ENCODE results near the gene CYYR1.

Gene CYYR1

DNA sequence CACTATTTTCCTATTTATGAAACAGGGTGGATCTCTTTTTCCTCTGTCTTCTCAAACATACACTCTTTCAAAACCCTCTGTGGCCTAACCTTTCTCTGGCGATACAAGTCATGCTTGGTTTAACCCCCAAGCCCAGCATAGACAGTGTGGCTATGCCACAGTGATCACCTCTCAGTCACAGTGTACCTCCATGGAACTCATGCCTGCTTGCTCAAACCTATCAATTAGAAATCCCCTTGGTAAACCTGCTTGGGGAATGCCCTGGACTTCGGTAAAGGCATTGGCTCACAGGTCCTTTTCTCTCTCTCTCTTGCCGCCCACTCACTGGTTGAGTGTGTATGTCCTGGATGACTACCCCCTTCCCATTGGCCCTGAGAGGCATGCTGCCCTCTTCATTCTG, 147.5 kb downstream of the CYYR1 start:
- no peak overlapping the region for H3K27ac ChIP-seq
- TF ChIP-seq, protein P1, sequence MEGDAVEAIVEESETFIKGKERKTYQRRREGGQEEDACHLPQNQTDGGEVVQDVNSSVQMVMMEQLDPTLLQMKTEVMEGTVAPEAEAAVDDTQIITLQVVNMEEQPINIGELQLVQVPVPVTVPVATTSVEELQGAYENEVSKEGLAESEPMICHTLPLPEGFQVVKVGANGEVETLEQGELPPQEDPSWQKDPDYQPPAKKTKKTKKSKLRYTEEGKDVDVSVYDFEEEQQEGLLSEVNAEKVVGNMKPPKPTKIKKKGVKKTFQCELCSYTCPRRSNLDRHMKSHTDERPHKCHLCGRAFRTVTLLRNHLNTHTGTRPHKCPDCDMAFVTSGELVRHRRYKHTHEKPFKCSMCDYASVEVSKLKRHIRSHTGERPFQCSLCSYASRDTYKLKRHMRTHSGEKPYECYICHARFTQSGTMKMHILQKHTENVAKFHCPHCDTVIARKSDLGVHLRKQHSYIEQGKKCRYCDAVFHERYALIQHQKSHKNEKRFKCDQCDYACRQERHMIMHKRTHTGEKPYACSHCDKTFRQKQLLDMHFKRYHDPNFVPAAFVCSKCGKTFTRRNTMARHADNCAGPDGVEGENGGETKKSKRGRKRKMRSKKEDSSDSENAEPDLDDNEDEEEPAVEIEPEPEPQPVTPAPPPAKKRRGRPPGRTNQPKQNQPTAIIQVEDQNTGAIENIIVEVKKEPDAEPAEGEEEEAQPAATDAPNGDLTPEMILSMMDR (conservative IDR thresholded peaks at IDR 0.05), result no peak

DNA sequence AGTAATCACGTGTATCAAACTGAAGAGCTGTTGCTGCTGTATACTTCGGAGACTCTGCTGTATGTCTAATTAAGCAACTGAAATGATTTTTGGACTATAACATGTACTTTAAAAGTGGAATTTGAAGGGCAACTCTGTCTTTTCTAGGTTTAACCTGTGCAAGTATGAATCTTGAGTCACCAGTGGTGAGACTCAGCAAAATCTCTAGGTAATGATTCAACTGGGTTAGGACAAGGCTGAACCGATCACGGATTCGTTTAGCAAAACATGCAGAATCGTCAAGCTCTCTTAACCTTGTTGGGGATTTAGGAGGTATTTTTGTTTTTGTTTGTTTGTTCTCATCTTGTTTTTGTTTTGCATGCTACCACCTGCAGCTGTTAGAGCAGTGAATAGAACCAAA, 149.6 kb downstream of the CYYR1 start:
- TF ChIP-seq, protein P1 (conservative IDR thresholded peaks at IDR 0.05), result no peak
- no peak overlapping the region for H3K27ac ChIP-seq

DNA sequence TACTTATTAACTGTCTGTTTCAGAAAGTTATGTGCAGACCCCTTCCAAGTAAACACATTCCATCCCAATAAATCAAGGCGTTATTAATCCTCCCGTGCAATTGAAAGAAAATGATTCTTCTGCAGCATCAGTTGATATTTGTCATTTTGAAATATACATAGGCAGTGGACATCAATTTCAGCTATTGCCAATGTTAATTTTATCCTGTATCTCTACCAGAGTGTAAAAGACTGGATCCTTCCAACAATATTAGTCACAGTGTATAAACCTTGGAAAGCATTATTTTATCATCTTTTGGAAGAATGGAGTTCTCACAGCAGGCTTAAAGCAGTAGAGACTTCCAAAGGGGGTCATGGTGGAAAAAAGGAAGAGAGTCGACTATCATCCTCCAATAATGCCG, 150.4 kb downstream of the CYYR1 start:
- no peak overlapping the region for H3K27ac ChIP-seq
- TF ChIP-seq, protein P1 (conservative IDR thresholded peaks at IDR 0.05), result no peak

DNA sequence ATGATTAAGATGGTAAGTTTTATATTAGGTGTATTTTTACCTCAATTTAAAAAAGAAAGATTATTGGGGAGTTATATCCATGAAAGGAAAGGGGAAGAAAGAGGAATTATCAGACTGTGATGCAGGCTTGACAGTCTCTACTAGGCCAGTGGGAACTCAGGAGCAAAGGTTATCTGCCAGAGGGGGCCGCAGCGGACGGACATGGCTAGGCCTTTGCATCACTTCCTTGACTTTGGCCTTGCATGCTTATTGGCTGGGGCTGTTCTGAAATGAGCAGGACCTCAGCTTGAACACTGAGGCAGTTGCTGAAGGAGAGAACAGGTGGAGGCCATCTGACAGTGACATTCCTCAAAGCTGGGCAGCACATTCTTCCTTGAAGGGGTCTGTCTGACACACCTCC, 150.9 kb downstream of the CYYR1 start:
- TF ChIP-seq, protein P1 (conservative IDR thresholded peaks at IDR 0.05), result no peak
- H3K27ac ChIP-seq, result no peak overlapping the region

DNA sequence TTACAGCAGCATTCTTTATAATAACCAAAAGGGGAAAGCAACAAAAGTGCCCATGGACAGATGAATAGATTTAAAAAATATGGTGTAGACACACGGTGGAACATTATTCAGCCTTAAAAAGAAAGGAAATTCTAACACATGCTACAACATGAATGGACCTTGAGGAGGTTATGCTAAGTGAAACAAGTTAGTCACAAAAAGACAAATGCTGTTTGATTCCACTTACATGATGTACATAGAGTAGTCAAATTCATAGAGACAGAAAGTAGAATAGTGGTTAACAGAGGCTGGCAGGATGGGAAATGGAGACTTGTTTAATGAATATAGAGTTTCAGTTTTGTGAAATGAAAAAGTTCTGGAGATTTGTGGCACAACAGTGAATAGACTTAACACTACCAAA, 151.4 kb downstream of the CYYR1 start:
- TF ChIP-seq, protein P1 (conservative IDR thresholded peaks at IDR 0.05), result no peak
- no peak overlapping the region for H3K27ac ChIP-seq
